GM12875 (cell line): ENCODE data around the gene ARHGEF16.

Experiments
- H3K4me3 ChIP-seq: one replicate; pipeline ENCODE4 v1.5.1; 2011; ENCODE audit warnings: low read depth, low read length, control low read depth
- CTCF ChIP-seq: IDR thresholded peaks from 2 replicates; pipeline ENCODE4 v1.5.1; 2011; ENCODE audit warnings: low read depth, mild to moderate bottlenecking, control low read depth, inconsistent platforms, low read length, moderate library complexity, borderline replicate concordance; ENCODE audit not compliant: insufficient read depth

Gene ARHGEF16

GRCh38 chr1:3443807-3444206 is 10.7 kb upstream of the ARHGEF16 start:
- H3K4me3 ChIP-seq = no peak overlapping the region

DNA sequence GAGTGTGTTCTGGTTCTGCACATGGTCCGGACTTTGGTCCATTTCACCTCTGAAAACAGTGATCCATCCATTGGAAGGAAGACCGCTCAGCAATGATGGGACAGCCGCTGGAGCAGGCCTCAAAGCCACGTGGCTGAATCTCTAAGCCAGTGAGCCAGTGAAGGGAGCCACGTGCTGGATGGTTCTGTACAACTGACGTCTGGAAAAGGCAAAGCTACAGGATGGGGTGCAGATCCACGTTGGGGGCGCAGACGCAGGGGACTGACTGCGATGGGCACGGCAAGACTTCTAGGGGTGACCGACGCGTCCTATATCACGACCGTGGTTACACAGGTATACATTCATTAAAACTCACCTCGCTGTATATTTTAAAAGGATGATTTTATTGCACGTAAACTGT is 10.2 kb upstream of the ARHGEF16 start:
- no peak for TF ChIP-seq CTCF
- H3K4me3 ChIP-seq = no peak overlapping the region

More at GRCh38 chr1:3443807-3444206, 10.7 kb upstream of the ARHGEF16 start:
- TF ChIP-seq CTCF = no peak

GRCh38 chr1:3444736-3445135 is 9.7 kb upstream of the ARHGEF16 start:
- no peak for TF ChIP-seq CTCF
- H3K4me3 ChIP-seq = no peak overlapping the region

DNA sequence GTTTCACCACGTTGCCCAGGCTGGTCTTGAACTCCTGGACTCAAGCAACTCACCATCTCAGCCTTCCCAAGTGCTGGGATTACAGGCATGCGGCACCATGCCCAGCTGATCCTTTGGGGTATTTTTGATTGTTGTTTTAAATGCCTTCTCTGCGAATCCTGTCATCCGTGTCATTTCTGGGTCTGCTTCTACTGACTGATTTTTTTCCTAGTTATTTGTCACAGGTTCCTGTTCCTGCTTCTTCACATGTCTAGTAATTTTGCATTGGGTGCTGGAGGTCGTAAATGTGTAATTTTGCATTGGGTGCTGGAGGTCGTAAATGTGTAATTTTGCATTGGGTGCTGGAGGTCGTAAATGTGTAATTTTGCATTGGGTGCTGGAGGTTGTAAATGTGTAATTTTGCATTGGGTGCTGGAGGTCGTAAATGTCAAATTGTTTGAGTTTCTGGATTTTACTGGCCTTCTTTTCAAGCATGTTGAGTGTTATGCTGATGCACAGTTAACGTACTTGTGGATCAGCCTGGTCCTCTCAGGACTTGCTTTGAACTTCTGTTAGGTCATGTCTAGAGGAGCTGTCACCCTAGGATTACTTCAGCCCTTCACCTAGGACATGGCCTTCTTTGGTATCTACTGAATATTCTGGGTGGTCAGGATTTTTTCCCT is 4.1 kb upstream of the ARHGEF16 start:
- TF ChIP-seq CTCF = no peak
- no peak overlapping the region for H3K4me3 ChIP-seq

GRCh38 chr1:3450983-3451382 is 3.5 kb upstream of the ARHGEF16 start:
- H3K4me3 ChIP-seq = no peak overlapping the region
- TF ChIP-seq CTCF = no peak

- H3K4me3 ChIP-seq = no peak overlapping the region
- no peak for TF ChIP-seq CTCF
These were observed 2.2 kb upstream of the ARHGEF16 start for GRCh38 chr1:3451994-3452865.

- no peak overlapping the region for H3K4me3 ChIP-seq
- TF ChIP-seq CTCF = no peak
These were observed 1.6 kb upstream of the ARHGEF16 start for GRCh38 chr1:3452866-3453175.
